Measurements from ENCODE around the gene DRG2. TPM values are rescaled to one million over a fixed set of nuclear protein-coding genes. Genes with fewer than 3 reads are reported as not detected.

DRG2 gene
- total RNA-seq, 1 experiment from 2014 or later = 47.9 TPM

GRCh38 chr17:18139092-18139491, 51.3 kb downstream of the DRG2 start:
- Mint-ChIP-seq H3K9me3 (ENCODE audit: unreplicated experiment) (no peaks in the 10 kb centered on the region), H3K4me1 (ENCODE audit: low read depth, unreplicated experiment) (peaks cover 14% of the 10 kb centered on the region), H3K27ac (ENCODE audit: unreplicated experiment) (no peak overlapping the region), H3K36me3 (ENCODE audit: insufficient read depth, unreplicated experiment) (no peaks in the 10 kb centered on the region), H3K4me3 (ENCODE audit: unreplicated experiment) (no peak overlapping the region), H3K27me3 (ENCODE audit: insufficient read depth, unreplicated experiment) (no peaks in the 10 kb centered on the region)
- H3K4me1 ChIP-seq = peaks cover 5% of the 10 kb centered on the region
- intact Hi-C loops (cut with micrococcal nuclease; ENCODE audit: unreplicated experiment) = loop anchor here (10.0 kb wide), 1 partner anchor 64 kb away; no protein-coding TSS in a partner anchor
- no TSS peak for BruUV-seq (replicated peaks)
- H3K4me3 ChIP-seq (ENCODE audit: low read depth, low read length) = no peak overlapping the region
- no peak for TF ChIP-seq CTCF (IDR thresholded peaks at IDR 0.05; ENCODE audit: insufficient read depth in 1 of 2, low read depth in 1 of 2, low read length in 1 of 2, severe bottlenecking in 1 of 2, unreplicated experiment in 1 of 2)
- H3K9me3 ChIP-seq = no peaks in the 10 kb centered on the region
- no peak for DNase-seq
- CTCF ChIA-PET = interaction anchor here (0.6 to 1.4 kb wide), 3 partner anchors 13 to 43 kb away, joined by 4 to 8 read pairs (median 8); no protein-coding TSS in a partner anchor
- no peaks in the 10 kb centered on the region for H3K27me3 ChIP-seq (replicated peaks; ENCODE audit: control insufficient read depth, insufficient read depth, low read length)
- no peaks in the 10 kb centered on the region for H3K36me3 ChIP-seq (ENCODE audit: control insufficient read depth, insufficient read depth, low read length)
- POLR2A ChIA-PET = no interaction called here

- H3K27me3 Mint-ChIP-seq (ENCODE audit: insufficient read depth, unreplicated experiment) = no peaks in the 10 kb centered on the region
- Histone ChIP-seq H3K27me3 (replicated peaks; ENCODE audit: control insufficient read depth, insufficient read depth, low read length) (no peaks in the 10 kb centered on the region), H3K9me3 (no peaks in the 10 kb centered on the region), H3K4me1 (peaks cover 5% of the 10 kb centered on the region), H3K4me3 (ENCODE audit: low read depth, low read length) (no peak overlapping the region), H3K36me3 (ENCODE audit: control insufficient read depth, insufficient read depth, low read length) (no peaks in the 10 kb centered on the region)
- CTCF ChIA-PET = interaction anchor here (0.6 to 1.4 kb wide), 3 partner anchors 13 to 33 kb away, joined by 4 to 8 read pairs (median 4); no protein-coding TSS in a partner anchor
- no peaks in the 10 kb centered on the region for H3K36me3 Mint-ChIP-seq (ENCODE audit: insufficient read depth, unreplicated experiment)
- intact Hi-C loops (cut with micrococcal nuclease; ENCODE audit: unreplicated experiment) = loop anchor here (10.0 kb wide), 1 partner anchor 65 kb away; no protein-coding TSS in a partner anchor
- POLR2A ChIA-PET = no interaction called here
- H3K4me3 Mint-ChIP-seq (ENCODE audit: unreplicated experiment) = no peak overlapping the region
- H3K4me1 Mint-ChIP-seq (ENCODE audit: low read depth, unreplicated experiment) = peaks cover 14% of the 10 kb centered on the region
- H3K27ac Mint-ChIP-seq (ENCODE audit: unreplicated experiment) = peak overlapping the region; percentile 50
- BruUV-seq (replicated peaks) = no TSS peak
- DNase-seq = no peak
- H3K9me3 Mint-ChIP-seq (ENCODE audit: unreplicated experiment) = no peaks in the 10 kb centered on the region
- TF ChIP-seq CTCF (IDR thresholded peaks at IDR 0.05; ENCODE audit: insufficient read depth in 1 of 2, low read depth in 1 of 2, low read length in 1 of 2, severe bottlenecking in 1 of 2, unreplicated experiment in 1 of 2) = no peak
Observed at GRCh38 chr17:18139498-18139897, 51.8 kb downstream of the DRG2 start.

GRCh38 chr17:18139949-18140348, 52.2 kb downstream of the DRG2 start:
- no peaks in the 10 kb centered on the region for H3K27me3 Mint-ChIP-seq (ENCODE audit: insufficient read depth, unreplicated experiment)
- no peak overlapping the region for H3K4me3 Mint-ChIP-seq (ENCODE audit: unreplicated experiment)
- H3K36me3 ChIP-seq (ENCODE audit: control insufficient read depth, insufficient read depth, low read length) = no peaks in the 10 kb centered on the region
- H3K36me3 Mint-ChIP-seq (ENCODE audit: insufficient read depth, unreplicated experiment) = no peaks in the 10 kb centered on the region
- no peaks in the 10 kb centered on the region for H3K9me3 ChIP-seq
- peak; percentile 29 to 49 for TF ChIP-seq CTCF (IDR thresholded peaks at IDR 0.05; ENCODE audit: insufficient read depth in 1 of 2, low read depth in 1 of 2, low read length in 1 of 2, severe bottlenecking in 1 of 2, unreplicated experiment in 1 of 2)
- no peaks in the 10 kb centered on the region for H3K27me3 ChIP-seq (replicated peaks; ENCODE audit: control insufficient read depth, insufficient read depth, low read length)
- peak in 1 of 2 experiments; percentile 26 for DNase-seq
- no TSS peak for BruUV-seq (replicated peaks)
- H3K4me1 Mint-ChIP-seq (ENCODE audit: low read depth, unreplicated experiment) = peaks cover 14% of the 10 kb centered on the region
- intact Hi-C loops (cut with micrococcal nuclease; ENCODE audit: unreplicated experiment) = loop anchor here (2.0 to 10.0 kb wide), 3 partner anchors 43 to 65 kb away; partner anchors contain the start of gene ALKBH5
- no peaks in the 10 kb centered on the region for H3K9me3 Mint-ChIP-seq (ENCODE audit: unreplicated experiment)
- CTCF ChIA-PET = interaction anchor here (0.9 to 1.4 kb wide), 2 partner anchors 12 to 14 kb away, joined by 4 read pairs; no protein-coding TSS in a partner anchor
- H3K4me1 ChIP-seq = peaks cover 5% of the 10 kb centered on the region
- POLR2A ChIA-PET = no interaction called here
- no peak overlapping the region for H3K4me3 ChIP-seq (ENCODE audit: low read depth, low read length)
- H3K27ac Mint-ChIP-seq (ENCODE audit: unreplicated experiment) = peak overlapping the region; percentile 50

Measured in Caco-2 (cell line).